ENCODE measurements around the gene SLC35A4.

DNA sequence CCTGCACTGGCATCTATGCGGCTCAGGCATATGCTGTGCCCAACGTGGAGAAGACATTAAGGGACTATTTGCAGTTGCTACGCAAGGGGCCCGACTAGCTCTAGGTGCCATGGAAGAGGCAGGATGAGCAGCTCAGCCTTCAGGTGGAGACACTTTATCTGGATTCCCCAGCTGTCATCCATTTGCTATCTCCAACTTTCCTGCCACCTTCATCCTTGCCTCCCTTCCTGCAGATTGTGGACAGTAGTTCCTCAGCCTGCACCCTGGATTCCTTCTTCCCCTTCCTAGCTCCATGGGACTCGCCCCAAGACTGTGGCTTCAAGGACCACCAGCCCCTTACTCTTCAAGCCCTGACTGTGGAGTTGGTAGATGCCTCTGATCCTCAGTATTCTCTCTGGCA, 2.0 kb downstream of the SLC35A4 start:
- TF ChIP-seq EZH2 (IDR thresholded peaks at IDR 0.05; ENCODE audit: borderline replicate concordance, insufficient read depth, low read depth, low read length, poor library complexity, severe bottlenecking) = no peak
- TF ChIP-seq, protein P1, sequence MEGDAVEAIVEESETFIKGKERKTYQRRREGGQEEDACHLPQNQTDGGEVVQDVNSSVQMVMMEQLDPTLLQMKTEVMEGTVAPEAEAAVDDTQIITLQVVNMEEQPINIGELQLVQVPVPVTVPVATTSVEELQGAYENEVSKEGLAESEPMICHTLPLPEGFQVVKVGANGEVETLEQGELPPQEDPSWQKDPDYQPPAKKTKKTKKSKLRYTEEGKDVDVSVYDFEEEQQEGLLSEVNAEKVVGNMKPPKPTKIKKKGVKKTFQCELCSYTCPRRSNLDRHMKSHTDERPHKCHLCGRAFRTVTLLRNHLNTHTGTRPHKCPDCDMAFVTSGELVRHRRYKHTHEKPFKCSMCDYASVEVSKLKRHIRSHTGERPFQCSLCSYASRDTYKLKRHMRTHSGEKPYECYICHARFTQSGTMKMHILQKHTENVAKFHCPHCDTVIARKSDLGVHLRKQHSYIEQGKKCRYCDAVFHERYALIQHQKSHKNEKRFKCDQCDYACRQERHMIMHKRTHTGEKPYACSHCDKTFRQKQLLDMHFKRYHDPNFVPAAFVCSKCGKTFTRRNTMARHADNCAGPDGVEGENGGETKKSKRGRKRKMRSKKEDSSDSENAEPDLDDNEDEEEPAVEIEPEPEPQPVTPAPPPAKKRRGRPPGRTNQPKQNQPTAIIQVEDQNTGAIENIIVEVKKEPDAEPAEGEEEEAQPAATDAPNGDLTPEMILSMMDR (IDR thresholded peaks at IDR 0.05) = no peak

All from B cell (primary cell).